GM18499 (cell line): ENCODE measurements around the gene CMC2.

Source experiments
- ATAC-seq: cut with Tn5 transposase; IDR thresholded peaks from one replicate; pipeline ENCODE4 v1.9.1; 2021; ENCODE audit warnings: moderate number of reproducible peaks; ENCODE audit not compliant: insufficient read depth, unreplicated experiment

Gene CMC2

DNA sequence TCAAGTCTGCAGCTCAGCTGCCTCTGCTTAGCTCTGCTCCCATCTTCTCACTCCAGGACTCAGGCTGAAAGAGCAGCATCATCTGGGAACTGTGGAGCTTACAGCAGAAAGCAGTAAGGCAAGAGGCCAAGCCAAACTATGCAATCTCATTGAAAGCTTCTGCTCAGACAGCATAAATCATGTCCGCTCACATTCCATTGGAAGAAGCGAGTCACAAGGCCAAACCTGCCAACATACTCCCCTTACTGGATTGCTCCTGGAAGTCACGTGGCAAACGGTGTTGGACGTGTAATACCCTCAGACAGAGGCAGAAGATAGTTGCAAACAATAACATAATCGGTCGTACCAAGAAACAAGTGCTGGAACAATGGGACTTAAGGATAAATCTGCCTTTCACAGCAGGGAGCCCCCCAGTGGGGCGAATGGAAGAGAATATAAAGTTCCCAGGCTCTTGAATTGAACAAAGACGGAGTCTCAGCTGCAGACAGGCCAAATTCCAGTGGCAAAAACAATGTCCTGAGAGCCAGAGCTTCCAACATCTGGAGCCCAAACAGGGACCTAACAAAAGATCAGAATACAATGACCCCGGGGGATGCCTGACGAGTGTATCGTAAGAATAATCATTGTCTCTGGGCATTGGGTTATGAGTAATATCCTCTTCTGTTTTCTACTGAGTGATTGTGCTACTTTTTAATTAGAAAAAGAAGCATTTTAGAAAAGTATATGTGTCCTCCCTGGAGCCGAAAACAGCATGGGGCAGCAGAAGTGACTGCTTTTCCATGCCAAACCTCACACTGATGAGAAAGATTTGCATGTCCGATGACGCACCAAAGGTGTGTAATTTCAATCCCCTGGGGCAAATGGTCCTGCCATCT, 68.4 kb downstream of the CMC2 start:
- no peak for ATAC-seq

DNA sequence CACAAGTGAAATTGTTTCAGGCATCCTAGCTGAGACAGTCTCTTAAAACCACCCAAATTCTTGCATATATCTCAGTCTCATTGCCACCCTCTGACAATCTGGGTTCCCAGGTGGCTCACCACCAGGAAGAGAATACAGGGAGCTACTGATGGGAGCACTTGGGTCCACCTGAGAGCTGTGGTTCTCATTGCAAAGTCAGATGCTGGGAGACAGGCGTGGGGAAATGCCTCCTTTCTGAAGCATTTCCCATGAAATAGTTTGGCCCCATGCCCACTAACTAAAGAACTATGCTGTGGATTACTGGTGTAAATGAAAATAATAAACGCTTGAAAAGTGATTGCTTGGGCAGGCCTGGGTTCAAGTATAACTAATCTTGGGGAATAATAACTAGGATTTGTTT, 70.3 kb downstream of the CMC2 start:
- ATAC-seq: no peak

- ATAC-seq: no peak
These were observed 71.0 kb downstream of the CMC2 start for GRCh38 chr16:80935691-80936090.

DNA sequence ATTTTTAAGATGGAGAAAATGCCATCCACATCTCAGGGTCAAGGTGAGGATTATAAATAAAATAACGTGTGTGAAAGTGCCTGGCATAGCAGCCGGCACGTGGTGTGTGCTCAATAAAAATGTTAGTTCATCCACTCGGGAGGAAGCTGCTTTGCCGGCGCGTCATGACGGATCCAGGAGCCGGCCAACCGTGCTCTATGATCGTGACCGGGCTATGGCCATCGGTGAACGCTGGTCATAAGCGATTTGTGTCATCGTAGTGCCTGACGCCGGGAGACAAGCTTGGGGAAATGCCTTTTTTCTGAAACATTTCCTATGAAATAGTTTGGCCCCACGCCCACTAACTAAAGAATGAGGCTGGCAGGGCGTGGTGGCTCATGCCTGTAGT, 74.0 kb downstream of the CMC2 start:
- no peak for ATAC-seq

GRCh38 chr16:80931801-80932707, 74.6 kb downstream of the CMC2 start:
- no peak for ATAC-seq

DNA sequence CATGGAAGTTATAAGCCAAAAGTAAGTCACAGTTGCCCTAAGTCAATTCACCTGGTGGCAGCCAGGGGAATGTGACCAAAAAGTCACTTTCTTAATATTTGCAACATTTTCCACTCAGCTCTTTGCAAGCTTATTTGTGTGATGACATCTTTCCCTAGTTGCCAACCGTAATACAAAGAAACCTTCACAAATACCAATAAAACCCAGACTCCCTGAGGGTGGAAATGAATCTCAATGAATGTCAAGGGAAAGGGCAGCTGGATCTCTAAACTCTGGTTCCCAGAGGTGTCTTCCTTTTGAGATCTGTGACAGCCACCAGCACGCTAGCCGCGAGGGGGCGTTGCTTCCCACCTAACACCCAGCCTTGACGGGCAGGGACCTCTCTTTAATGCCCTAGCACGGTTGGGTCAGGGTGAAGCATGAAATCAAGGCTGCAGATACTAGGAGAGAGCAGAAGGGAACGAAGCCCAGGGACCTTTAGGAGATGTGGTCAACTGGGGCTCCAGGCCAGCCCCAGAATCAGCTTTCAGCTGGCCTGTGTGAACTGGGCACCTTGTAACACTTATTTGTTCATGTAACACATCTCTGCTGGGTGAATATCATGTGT, 82.2 kb downstream of the CMC2 start:
- ATAC-seq: no peak

DNA sequence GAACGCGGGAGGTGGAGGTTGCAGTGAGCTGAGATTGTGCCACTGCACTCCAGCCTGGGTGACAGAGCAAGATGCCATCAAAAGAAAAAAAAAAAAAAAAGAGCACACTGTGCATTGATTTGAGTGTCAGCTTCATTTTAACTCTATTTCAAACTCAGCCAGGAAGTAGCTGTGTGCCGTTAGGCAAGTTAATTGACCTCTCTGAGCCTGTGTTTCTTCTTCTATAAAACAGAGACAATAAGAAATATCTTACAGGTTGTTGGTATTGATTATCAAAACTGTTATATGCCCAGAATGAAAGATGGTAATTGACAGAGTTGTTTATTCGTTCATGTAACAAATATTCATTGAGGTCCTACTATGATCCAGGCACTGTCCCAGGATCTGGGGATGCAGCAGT, 83.3 kb downstream of the CMC2 start:
- no peak for ATAC-seq
